ENCODE data around the gene NPLOC4. TPM values are rescaled to one million over a fixed set of nuclear protein-coding genes. Genes with fewer than 3 reads are reported as not detected.

NPLOC4 gene
- total and polyA plus RNA-seq, 2 donors (not counting 1 experiment from before 2014, with no cell fraction given), result 51.0 to 62.5 TPM

DNA sequence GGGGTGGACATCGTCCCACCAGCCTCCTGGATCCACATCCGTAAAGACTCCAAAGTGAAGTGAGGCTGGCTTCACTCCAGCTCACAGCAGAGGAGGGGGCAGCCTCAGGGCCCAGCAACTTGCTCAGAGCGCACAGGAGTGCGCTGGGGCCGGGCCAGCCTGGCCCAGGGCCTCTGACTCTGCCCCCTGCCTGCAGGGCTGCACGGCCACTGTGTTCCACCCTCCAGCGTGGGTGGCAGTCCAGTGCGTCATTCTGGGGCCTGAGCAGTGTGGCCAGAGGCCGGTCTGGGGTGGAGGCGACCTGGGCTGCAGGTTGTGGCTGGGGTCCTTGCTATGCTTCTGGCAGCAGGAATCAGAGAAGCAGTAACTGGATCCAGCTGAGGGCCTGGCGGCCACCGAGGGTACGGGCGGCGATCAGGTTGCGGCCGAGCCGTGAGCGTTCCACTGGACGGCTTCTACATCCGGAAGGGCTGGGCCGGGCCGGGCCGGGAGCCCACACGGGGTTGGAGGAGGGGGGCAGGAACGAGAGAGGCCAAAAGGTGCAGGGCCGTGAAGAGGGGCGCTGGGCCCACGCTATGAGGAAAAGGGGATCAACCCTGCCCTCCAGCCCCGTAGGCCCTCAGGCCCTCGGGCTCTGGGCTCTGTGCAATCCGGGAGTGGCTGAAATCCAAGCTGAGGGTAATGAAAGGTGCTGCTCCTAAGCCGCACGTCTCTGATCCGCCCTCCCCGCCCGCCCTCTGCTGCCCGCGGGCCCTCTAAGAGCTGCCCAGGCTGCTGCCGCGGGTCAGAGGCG is 109.1 kb downstream of the NPLOC4 start, which contains the start of gene FSCN2:
Gene FSCN2, plus strand, starts transcription at position 787 of the 793 bp plus-strand sequence. CDS start 155 bp downstream, outside the sequence.
- H2AFZ ChIP-seq (ENCODE audit: low read length), result no peak within 1 kb of the TSS
- peaks cover 4% of the 10 kb centered on the region for H3K27me3 ChIP-seq (ENCODE audit: control insufficient read depth, insufficient read depth, low read length)
- no peak within 1 kb of the TSS for H3K4me2 ChIP-seq (ENCODE audit: extremely low read depth, insufficient read depth, low read length)
- no peaks in the 10 kb centered on the region for H3K79me2 ChIP-seq (ENCODE audit: control insufficient read depth, insufficient read depth, low read length)
- no peak within 1 kb of the TSS for H3K4me3 ChIP-seq (replicated peaks in 1 of 4; ENCODE audit: control extremely low read depth in 1 of 4, insufficient read depth in 1 of 4, low read depth in 3 of 4, low read length in 4 of 4)
- no peak within 1 kb of the TSS for H3K9ac ChIP-seq (ENCODE audit: insufficient read depth, low read length)
- no peak for DNase-seq (ENCODE audit: low read depth in 2 of 2)
- no peaks in the 10 kb centered on the region for H3K9me3 ChIP-seq (ENCODE audit: control insufficient read depth, insufficient read depth, low read depth, low read length)
- TF ChIP-seq EZH2 (IDR thresholded peaks at IDR 0.05; ENCODE audit: low read length, missing control alignments), result no peak
- TF ChIP-seq, protein P1, sequence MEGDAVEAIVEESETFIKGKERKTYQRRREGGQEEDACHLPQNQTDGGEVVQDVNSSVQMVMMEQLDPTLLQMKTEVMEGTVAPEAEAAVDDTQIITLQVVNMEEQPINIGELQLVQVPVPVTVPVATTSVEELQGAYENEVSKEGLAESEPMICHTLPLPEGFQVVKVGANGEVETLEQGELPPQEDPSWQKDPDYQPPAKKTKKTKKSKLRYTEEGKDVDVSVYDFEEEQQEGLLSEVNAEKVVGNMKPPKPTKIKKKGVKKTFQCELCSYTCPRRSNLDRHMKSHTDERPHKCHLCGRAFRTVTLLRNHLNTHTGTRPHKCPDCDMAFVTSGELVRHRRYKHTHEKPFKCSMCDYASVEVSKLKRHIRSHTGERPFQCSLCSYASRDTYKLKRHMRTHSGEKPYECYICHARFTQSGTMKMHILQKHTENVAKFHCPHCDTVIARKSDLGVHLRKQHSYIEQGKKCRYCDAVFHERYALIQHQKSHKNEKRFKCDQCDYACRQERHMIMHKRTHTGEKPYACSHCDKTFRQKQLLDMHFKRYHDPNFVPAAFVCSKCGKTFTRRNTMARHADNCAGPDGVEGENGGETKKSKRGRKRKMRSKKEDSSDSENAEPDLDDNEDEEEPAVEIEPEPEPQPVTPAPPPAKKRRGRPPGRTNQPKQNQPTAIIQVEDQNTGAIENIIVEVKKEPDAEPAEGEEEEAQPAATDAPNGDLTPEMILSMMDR (conservative IDR thresholded peaks at IDR 0.05 in 1 of 2, IDR thresholded peaks at IDR 0.05 in 1 of 2; ENCODE audit: low read depth in 1 of 2, low read length in 2 of 2), result peak; percentile 5 to 9
- H3K4me1 ChIP-seq (ENCODE audit: control insufficient read depth, extremely low read depth, insufficient read depth, low read length), result peaks cover 2% of the 10 kb centered on the region
- H4K20me1 ChIP-seq (ENCODE audit: control insufficient read depth, extremely low read depth, insufficient read depth, low read length), result no peaks in the 10 kb centered on the region
- H3K27ac ChIP-seq (ENCODE audit: insufficient read depth, low read length), result no peak within 1 kb of the TSS
- H3K36me3 ChIP-seq (ENCODE audit: control insufficient read depth, insufficient read depth, low read length), result no peaks in the 10 kb centered on the region

DNA sequence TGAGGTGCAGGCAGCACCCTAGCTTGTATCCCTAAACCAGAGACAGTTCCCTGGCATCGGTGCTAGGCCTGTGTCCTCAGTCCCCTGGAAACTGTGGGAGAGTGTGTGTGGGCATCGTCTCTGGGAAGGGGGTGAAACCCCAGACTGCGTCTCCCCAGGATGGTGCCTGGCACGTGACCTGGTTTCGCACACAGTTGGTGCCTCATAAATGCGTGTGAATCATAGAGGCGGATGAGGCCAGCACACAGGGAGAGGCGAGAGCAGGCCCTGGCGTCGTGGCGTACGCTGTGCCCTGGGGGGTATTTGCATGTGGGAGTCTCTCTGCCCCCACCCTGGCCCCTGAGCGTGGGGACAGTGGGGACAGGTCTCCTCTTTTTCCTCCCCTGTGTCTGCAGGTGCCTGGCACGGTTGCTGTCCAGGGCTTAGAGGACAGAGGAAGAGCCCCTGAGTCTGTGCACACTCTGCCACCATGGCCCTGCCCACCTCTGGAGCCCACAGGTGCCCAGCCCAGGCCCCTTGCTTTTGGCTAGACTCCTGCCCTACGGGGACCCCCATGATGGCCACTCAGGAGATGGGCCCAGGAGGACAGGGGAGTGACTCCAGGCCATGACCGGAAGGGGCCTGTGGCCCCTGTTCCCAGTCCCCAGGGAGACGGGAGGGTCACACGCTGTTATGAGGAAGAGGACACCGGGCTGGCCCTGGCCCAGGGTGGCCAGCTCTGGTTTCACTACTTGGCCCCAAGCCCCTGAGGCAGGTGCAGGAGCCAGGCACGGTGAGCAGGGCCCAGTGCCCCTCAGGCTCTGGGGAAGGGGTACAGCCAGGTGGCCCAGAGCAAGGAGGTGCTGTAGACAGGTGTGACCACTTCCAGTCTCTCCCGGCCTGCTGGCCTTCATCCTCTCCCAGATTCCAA is 110.0 kb downstream of the NPLOC4 start:
- Histone ChIP-seq H3K9me3 (ENCODE audit: control insufficient read depth, insufficient read depth, low read depth, low read length) (no peaks in the 10 kb centered on the region), H3K27me3 (ENCODE audit: control insufficient read depth, insufficient read depth, low read length) (peaks cover 4% of the 10 kb centered on the region), H4K20me1 (ENCODE audit: control insufficient read depth, extremely low read depth, insufficient read depth, low read length) (no peaks in the 10 kb centered on the region), H3K9ac (ENCODE audit: insufficient read depth, low read length) (no peak overlapping the region), H3K36me3 (ENCODE audit: control insufficient read depth, insufficient read depth, low read length) (no peaks in the 10 kb centered on the region), H3K4me1 (ENCODE audit: control insufficient read depth, extremely low read depth, insufficient read depth, low read length) (peaks cover 2% of the 10 kb centered on the region), H3K4me3 (replicated peaks in 1 of 4; ENCODE audit: control extremely low read depth in 1 of 4, insufficient read depth in 1 of 4, low read depth in 3 of 4, low read length in 4 of 4) (no peak overlapping the region), H3K4me2 (ENCODE audit: extremely low read depth, insufficient read depth, low read length) (no peak overlapping the region), H3K27ac (ENCODE audit: insufficient read depth, low read length) (no peak overlapping the region), H3K79me2 (ENCODE audit: control insufficient read depth, insufficient read depth, low read length) (no peaks in the 10 kb centered on the region), H2AFZ (ENCODE audit: low read length) (no peak overlapping the region)
- no peak for TF ChIP-seq EZH2 (IDR thresholded peaks at IDR 0.05; ENCODE audit: low read length, missing control alignments)
- TF ChIP-seq, protein P1 (conservative IDR thresholded peaks at IDR 0.05 in 1 of 2, IDR thresholded peaks at IDR 0.05 in 1 of 2; ENCODE audit: low read depth in 1 of 2, low read length in 2 of 2), result no peak
- no peak for DNase-seq (ENCODE audit: low read depth in 2 of 2)

DNA sequence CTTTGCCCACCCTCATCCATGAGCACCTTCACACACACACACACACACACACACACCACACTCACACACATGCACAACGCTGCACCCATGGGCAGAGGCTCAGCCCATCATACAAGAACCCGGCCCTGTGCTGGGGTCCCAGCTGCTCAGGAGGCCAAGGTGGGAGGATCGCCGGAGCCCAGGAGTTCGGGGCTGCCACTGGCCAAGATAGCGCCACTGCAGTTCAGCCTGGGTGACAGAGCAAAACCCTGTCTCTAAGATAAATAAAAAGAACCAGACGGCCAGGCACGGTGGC is 112.1 kb downstream of the NPLOC4 start:
- Histone ChIP-seq H3K9ac (ENCODE audit: insufficient read depth, low read length) (no peak overlapping the region), H3K27me3 (ENCODE audit: control insufficient read depth, insufficient read depth, low read length) (peaks cover 4% of the 10 kb centered on the region), H4K20me1 (ENCODE audit: control insufficient read depth, extremely low read depth, insufficient read depth, low read length) (no peaks in the 10 kb centered on the region), H3K27ac (ENCODE audit: insufficient read depth, low read length) (no peak overlapping the region), H3K4me3 (replicated peaks in 1 of 4; ENCODE audit: control extremely low read depth in 1 of 4, insufficient read depth in 1 of 4, low read depth in 3 of 4, low read length in 4 of 4) (no peak overlapping the region), H2AFZ (ENCODE audit: low read length) (no peak overlapping the region), H3K4me2 (ENCODE audit: extremely low read depth, insufficient read depth, low read length) (no peak overlapping the region), H3K9me3 (ENCODE audit: control insufficient read depth, insufficient read depth, low read depth, low read length) (no peaks in the 10 kb centered on the region), H3K79me2 (ENCODE audit: control insufficient read depth, insufficient read depth, low read length) (no peaks in the 10 kb centered on the region), H3K4me1 (ENCODE audit: control insufficient read depth, extremely low read depth, insufficient read depth, low read length) (peaks cover 2% of the 10 kb centered on the region), H3K36me3 (ENCODE audit: control insufficient read depth, insufficient read depth, low read length) (no peaks in the 10 kb centered on the region)
- no peak for DNase-seq (ENCODE audit: low read depth in 2 of 2)
- TF ChIP-seq, protein P1 (conservative IDR thresholded peaks at IDR 0.05 in 1 of 2, IDR thresholded peaks at IDR 0.05 in 1 of 2; ENCODE audit: low read depth in 1 of 2, low read length in 2 of 2), result no peak
- no peak for TF ChIP-seq EZH2 (IDR thresholded peaks at IDR 0.05; ENCODE audit: low read length, missing control alignments)

Measured in fibroblast of lung (primary cell).